Raji (cell line): Measurements from ENCODE around the gene ANKRD62.

ENCODE experiments used
- POLR2A ChIP-seq: IDR thresholded peaks from 2 replicates; pipeline ENCODE4 v1.6.1; 2011; ENCODE audit warnings: low read depth, low read length, control low read depth; ENCODE audit not compliant: insufficient read depth

The ANKRD62 gene

GRCh38 chr18:12059334-12060181, 34.1 kb upstream of the ANKRD62 start:
- TF ChIP-seq POLR2A, result no peak

DNA sequence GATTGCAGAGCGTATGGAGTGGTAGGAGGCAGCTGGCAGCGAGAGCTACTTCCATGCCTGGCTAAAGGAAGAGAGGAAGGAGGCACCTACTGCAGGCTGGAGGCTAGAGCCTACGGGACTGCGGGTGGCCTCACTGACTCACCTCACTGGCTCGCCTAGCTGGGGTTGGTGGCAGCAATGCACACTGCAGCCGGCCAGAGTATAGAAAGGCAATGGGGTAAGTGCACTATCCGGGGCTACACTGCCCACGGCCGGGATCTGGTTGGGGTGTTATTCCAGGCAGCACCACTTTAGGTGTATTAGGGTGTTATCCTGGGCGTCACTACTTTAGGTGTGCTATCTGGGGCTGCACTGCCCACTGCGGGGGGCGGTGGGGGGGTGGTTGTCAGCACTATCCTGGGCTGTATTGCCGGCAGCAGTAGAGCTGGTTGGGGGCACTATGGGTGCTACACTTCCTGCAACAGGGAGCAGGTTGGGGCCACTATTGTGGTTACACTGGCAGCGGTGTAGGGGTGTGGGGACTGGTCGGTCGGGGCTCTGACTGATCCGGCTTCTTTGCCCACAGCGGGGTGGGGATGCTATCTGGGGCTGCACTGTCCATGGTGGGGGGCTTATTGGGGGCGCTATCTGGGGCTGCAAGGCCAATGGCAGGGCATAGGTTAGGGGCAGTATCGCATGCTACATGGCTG, 33.3 kb upstream of the ANKRD62 start:
- TF ChIP-seq POLR2A, result no peak

DNA sequence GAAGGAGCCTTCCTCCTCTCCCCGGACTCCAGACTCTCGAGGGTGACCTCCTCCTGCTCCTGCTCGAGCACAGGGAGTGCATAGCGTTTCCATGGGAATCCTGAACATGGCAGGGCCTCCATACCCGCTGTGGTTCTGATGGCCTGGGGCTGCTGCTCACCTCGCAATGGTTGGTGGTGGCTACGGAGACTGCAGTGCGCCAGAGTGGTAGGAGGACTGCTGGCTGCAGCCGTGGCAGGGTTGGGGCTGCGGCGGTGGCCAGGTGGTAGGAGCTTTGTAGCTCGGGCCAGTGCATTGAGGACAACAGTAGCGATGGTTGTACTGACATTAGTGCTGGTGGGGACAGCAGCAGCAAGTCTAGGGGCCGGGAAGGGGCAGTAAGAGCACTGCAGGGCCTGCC, 32.0 kb upstream of the ANKRD62 start:
- no peak for TF ChIP-seq POLR2A

DNA sequence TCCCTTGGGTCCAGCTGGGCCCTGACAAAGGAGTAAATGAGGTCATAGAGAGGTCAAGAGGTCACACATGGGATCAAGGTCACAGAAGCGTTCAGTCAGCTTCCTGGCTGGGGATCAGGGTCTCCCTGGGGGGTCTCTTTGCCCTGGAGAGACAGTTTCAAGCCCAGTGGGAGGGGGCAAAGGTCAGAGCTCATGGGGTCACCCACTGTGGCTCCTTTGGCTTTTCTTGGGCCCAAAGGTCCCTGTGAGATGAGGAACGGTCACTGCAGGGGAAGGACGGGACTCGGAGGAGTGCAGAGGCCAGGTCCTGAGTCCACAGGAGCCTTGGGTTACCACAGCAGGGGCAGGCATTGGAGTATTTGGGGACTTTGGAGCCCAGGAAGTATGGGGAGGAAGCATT, 30.7 kb upstream of the ANKRD62 start:
- TF ChIP-seq POLR2A, result no peak

GRCh38 chr18:12064086-12064763, 29.4 kb upstream of the ANKRD62 start:
- TF ChIP-seq POLR2A, result no peak

DNA sequence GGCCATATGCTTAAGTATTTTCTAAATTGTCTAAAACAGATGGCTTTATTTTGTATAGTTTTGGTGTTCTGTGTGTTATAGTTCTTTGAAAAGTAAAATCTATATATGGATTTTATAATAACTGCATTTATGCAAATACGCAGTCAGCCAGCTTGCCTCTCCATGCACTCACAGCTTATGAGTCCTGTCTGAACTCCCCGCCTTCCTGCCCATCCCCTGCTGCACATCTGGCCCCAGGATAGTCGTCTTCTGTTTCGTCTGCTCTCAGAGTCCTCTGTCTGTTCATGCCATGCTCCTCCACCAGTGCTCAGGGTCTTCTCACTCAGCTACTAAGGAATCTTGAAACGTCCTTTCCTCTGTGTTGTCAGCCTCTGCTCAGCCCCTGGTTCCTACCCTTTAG, 28.2 kb upstream of the ANKRD62 start:
- no peak for TF ChIP-seq POLR2A

- TF ChIP-seq POLR2A, result no peak
Observed at GRCh38 chr18:12066910-12067511, 26.6 kb upstream of the ANKRD62 start.

- TF ChIP-seq POLR2A, result no peak
Observed at GRCh38 chr18:12067671-12068070, 26.0 kb upstream of the ANKRD62 start.

DNA sequence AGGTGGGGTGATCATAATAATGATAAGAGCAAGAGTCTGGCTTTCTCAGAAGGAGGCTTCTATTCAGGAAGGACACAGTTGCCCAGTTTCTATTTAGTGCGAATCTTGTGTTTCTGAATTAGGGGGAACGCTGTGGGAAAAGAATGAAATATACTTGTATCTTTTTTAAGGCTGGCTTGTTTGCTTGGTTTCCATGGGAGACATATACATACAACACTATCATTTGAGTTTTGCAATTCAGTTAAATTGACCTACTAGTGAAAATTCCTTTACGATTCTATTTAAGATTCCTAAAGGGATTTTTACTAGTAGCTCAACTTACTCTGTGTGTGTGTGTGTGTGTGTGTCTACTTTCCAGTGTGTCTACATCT, 24.7 kb upstream of the ANKRD62 start:
- no peak for TF ChIP-seq POLR2A

DNA sequence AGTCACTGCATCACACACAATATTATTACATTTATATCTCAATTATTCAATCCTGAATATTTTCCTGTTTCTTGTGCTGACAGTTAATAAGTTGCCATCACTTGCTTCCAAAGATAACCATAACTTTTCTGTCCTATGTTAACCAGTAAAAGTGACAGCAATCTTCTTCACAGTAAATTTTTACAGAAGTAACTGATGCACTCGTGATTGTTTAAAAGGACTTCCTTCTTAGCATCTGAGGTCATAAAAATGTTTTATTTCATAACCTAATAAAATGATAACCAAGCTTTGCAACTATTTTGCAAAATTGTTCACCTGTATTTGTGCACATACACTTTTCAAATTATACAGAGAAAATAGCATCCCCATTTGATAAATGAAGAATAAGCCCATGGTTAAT, 20.6 kb upstream of the ANKRD62 start:
- no peak for TF ChIP-seq POLR2A

GRCh38 chr18:12074736-12075135, 18.9 kb upstream of the ANKRD62 start:
- TF ChIP-seq POLR2A, result no peak

GRCh38 chr18:12076424-12077140, 17.1 kb upstream of the ANKRD62 start:
- TF ChIP-seq POLR2A, result no peak

DNA sequence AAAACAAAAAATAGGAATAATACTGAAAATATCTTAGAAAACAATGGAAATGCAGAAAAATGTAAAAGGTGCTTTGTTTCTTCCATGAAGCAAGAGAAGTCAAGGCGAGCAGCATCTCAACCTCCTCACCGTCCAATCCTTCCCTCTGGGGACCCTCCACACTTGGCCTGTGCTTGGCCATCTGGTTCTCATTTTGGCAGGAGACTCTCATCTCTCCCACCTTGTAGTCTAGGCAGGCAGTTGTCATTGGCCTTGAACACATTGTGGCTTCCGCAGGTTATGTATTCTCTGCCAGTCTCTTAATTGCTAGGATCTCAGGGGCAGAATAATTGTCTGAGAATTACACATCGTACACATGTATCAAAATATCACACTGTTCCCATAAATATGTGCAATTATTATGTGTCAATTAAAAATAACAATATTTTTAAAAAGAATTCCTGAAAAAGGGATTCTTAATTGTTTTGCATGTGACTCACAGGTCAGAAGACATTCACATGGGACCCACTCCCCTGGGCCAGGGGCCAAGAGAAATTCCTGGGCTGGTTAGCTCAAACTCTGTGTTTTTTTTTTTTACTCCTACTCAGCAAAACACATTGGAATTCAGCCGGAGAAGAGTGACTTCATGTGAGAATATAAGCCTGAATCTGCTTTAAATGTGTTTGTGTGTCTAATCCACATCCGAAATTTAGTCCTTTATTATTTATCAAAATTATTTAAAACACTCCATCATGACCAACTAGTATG, 14.0 kb upstream of the ANKRD62 start:
- no peak for TF ChIP-seq POLR2A

- TF ChIP-seq POLR2A, result no peak
Observed at GRCh38 chr18:12085136-12085535, 8.5 kb upstream of the ANKRD62 start.
